ENCODE measurements around the gene MFSD6. TPM values are rescaled to one million over a fixed set of nuclear protein-coding genes. Genes with fewer than 3 reads are reported as not detected.
"Not testable (repeated sequence)": the region's sequence is repeated elsewhere in the genome, so short reads cannot be mapped to it uniquely, and the experiment has no call there.

The MFSD6 gene
- total RNA-seq, 1 donor from 2014 or later, result 15.1 TPM

- Mint-ChIP-seq H3K9me3 (ENCODE audit: low read depth) (peaks cover 3% of the 10 kb centered on the region), H3K36me3 (ENCODE audit: insufficient read depth) (peaks cover 4% of the 10 kb centered on the region), H3K27me3 (no peaks in the 10 kb centered on the region), H3K27ac (no peak overlapping the region), H3K4me3 (ENCODE audit: low read depth) (no peak overlapping the region), H3K4me1 (ENCODE audit: low read depth) (peaks cover 7% of the 10 kb centered on the region)
- no peak for DNase-seq (ENCODE audit: low spot score, unreplicated experiment)
- no peak for TF ChIP-seq CTCF (IDR thresholded peaks at IDR 0.05; ENCODE audit: unreplicated experiment)
Measured at GRCh38 chr2:190462181-190462580, 54.0 kb downstream of the MFSD6 start.

GRCh38 chr2:190462611-190463010 is 54.5 kb downstream of the MFSD6 start:
- Mint-ChIP-seq H3K4me3 (ENCODE audit: low read depth) (no peak overlapping the region), H3K27me3 (no peaks in the 10 kb centered on the region), H3K4me1 (ENCODE audit: low read depth) (peaks cover 8% of the 10 kb centered on the region), H3K36me3 (ENCODE audit: insufficient read depth) (peaks cover 2% of the 10 kb centered on the region), H3K27ac (no peak overlapping the region), H3K9me3 (ENCODE audit: low read depth) (peaks cover 3% of the 10 kb centered on the region)
- no peak for TF ChIP-seq CTCF (IDR thresholded peaks at IDR 0.05; ENCODE audit: unreplicated experiment)
- DNase-seq (ENCODE audit: low spot score, unreplicated experiment), result no peak

GRCh38 chr2:190465060-190465459 is 56.9 kb downstream of the MFSD6 start:
- no peak for DNase-seq (ENCODE audit: low spot score, unreplicated experiment)
- peak overlapping the region; percentile 63 for H3K27ac Mint-ChIP-seq
- H3K4me3 Mint-ChIP-seq (ENCODE audit: low read depth), result no peak overlapping the region
- TF ChIP-seq CTCF (IDR thresholded peaks at IDR 0.05; ENCODE audit: unreplicated experiment), result no peak
- H3K36me3 Mint-ChIP-seq (ENCODE audit: insufficient read depth), result peaks cover 4% of the 10 kb centered on the region
- H3K9me3 Mint-ChIP-seq (ENCODE audit: low read depth), result peaks cover 3% of the 10 kb centered on the region
- H3K27me3 Mint-ChIP-seq, result no peaks in the 10 kb centered on the region
- H3K4me1 Mint-ChIP-seq (ENCODE audit: low read depth), result peaks cover 18% of the 10 kb centered on the region

GRCh38 chr2:190466819-190467446 is 58.8 kb downstream of the MFSD6 start:
- peaks cover 3% of the 10 kb centered on the region for H3K9me3 Mint-ChIP-seq (ENCODE audit: low read depth)
- peak overlapping the region; percentile 11 for H3K27ac Mint-ChIP-seq
- no peak overlapping the region for H3K4me3 Mint-ChIP-seq (ENCODE audit: low read depth)

GRCh38 chr2:190467575-190468083 is 59.5 kb downstream of the MFSD6 start:
- peak overlapping the region; percentile 33 for H3K27ac Mint-ChIP-seq
- DNase-seq (ENCODE audit: low spot score, unreplicated experiment), result no peak
- peaks cover 18% of the 10 kb centered on the region for H3K36me3 Mint-ChIP-seq (ENCODE audit: insufficient read depth)
- peaks cover 9% of the 10 kb centered on the region for H3K9me3 Mint-ChIP-seq (ENCODE audit: low read depth)
- H3K4me1 Mint-ChIP-seq (ENCODE audit: low read depth), result peaks cover 19% of the 10 kb centered on the region
- no peak overlapping the region for H3K4me3 Mint-ChIP-seq (ENCODE audit: low read depth)
- no peaks in the 10 kb centered on the region for H3K27me3 Mint-ChIP-seq
- no peak for TF ChIP-seq CTCF (IDR thresholded peaks at IDR 0.05; ENCODE audit: unreplicated experiment)

More at GRCh38 chr2:190466819-190467446, 58.8 kb downstream of the MFSD6 start:
- peaks cover 11% of the 10 kb centered on the region for H3K36me3 Mint-ChIP-seq (ENCODE audit: insufficient read depth)
- DNase-seq (ENCODE audit: low spot score, unreplicated experiment), result no peak
- H3K27me3 Mint-ChIP-seq, result no peaks in the 10 kb centered on the region
- no peak for TF ChIP-seq CTCF (IDR thresholded peaks at IDR 0.05; ENCODE audit: unreplicated experiment)
- H3K4me1 Mint-ChIP-seq (ENCODE audit: low read depth), result peaks cover 19% of the 10 kb centered on the region

- not testable (repeated sequence) for H3K4me3 Mint-ChIP-seq (ENCODE audit: low read depth); H3K27ac Mint-ChIP-seq; DNase-seq (ENCODE audit: low spot score, unreplicated experiment); H3K27me3 Mint-ChIP-seq
- peaks cover 23% of the 10 kb centered on the region for H3K36me3 Mint-ChIP-seq (ENCODE audit: insufficient read depth)
- peaks cover 14% of the 10 kb centered on the region for H3K9me3 Mint-ChIP-seq (ENCODE audit: low read depth)
- H3K4me1 Mint-ChIP-seq (ENCODE audit: low read depth), result peaks cover 19% of the 10 kb centered on the region
Measured at GRCh38 chr2:190468354-190468753, 60.2 kb downstream of the MFSD6 start.

All from progenitor cell of endocrine pancreas (in vitro differentiated cells).